HG03045 (cell line): Measurements from ENCODE around the gene GPR152.
"Not testable (repeated sequence)": the region's sequence is repeated elsewhere in the genome, so short reads cannot be mapped to it uniquely, and the experiment has no call there.

ENCODE experiments used
- ATAC-seq: cut with Tn5 transposase; IDR thresholded peaks from one replicate; pipeline ENCODE4 v1.9.1; 2021; ENCODE audit warnings: mild to moderate bottlenecking, moderate library complexity; ENCODE audit not compliant: unreplicated experiment

The GPR152 gene

GRCh38 chr11:67466962-67467771 lies 14.6 kb upstream of the GPR152 start:
- no peak for ATAC-seq

GRCh38 chr11:67466367-67466766 lies 13.8 kb upstream of the GPR152 start:
- ATAC-seq: no peak

- not testable (repeated sequence) for ATAC-seq
Measured at GRCh38 chr11:67465530-67465929, 13.0 kb upstream of the GPR152 start.

GRCh38 chr11:67465189-67465510 lies 12.6 kb upstream of the GPR152 start:
- no peak for ATAC-seq

DNA sequence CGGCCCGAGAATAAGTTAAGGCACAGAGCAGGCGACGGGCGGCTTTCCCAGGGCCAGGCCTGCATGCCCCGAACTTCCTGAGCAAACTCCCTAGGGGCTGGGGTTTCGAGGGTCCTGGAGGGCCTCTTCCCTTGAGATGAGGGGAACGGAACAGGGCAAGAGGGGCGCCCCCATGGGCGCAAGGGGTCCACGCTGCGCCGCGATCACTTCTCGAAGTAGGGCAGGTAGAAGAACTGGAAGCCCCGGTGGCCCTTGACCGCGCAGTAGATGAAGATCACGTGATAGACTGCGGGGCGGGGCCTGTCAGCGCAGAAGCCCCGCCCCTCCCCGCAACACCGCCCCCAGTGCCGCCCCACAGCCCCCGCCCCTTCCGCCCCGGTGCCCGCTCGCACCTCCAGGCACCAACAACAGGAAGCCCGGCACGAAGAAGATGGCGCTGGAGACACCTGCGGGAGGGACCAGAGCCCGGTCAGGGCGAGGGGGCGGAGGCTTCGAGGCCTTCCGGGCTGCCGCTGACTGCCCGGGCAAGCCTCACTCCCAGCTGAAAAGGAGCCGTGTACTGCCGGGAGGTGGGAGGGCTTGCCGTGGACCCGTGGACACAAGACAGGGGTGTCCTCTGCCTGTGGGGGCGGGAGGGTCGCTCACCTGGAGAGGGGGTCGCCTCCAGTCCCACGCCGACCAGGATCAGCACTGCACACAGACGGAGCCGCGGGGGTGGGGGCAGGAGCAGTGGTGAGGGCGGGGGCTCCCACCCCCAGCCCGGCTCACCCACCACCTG lies 12.1 kb upstream of the GPR152 start:
- ATAC-seq: peak; percentile 45

DNA sequence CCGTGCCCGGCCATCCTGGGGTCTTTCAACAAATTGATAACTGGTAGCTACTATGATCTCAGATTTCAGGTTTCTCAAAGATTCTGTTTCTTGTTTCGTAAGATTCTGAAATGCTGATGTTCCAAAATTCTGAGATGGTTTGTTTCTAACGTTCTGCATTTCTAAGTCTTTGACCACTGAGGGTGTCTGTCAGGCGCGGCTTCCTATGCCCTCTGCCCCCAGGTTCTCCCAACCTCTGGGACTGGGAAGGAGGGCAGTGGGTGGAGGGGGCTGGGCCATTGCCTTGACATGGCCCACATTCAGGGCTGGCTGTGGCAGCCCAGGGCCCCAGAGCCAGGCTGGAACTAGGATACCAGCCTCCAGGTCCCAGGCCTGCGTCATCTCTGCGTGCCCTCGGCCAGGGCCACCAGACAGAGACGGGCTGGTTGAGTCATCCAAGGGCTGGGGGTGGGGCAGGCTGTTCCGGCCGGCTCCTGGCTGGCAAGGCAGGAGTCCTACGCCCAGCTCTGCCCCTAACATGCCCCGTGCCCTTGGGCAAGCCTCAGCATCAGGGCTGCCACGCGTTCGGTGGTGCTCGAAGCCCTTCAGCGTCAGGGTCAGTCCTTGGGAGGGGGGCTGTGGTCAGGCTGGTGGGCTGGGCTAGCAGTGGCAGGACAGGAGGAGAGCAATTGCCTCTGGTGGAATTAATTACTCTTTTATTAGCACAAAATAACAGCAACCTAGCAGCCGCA lies 11.3 kb upstream of the GPR152 start:
- no peak for ATAC-seq

DNA sequence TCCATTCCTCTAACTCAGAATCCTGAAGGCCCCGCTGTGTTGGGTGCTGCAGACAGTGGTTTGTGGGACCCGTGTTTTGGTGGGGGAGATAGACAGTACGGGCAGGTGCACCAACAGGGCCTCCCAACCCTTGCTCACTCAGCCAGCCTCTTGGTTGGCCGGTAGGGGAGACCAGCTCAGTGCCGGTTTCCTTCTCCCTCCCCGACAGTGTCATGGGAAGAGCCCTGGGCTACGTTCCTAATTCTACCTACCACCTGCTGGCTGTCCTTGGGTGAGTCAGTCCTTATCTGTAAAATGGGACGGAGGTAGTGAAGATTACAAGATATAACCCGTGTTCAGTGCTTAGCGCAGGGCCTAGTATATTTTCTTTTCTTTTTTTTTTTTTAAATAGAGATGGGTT lies 10.7 kb upstream of the GPR152 start:
- ATAC-seq: no peak

- no peak for ATAC-seq
Measured at GRCh38 chr11:67458266-67458665, 5.7 kb upstream of the GPR152 start.

DNA sequence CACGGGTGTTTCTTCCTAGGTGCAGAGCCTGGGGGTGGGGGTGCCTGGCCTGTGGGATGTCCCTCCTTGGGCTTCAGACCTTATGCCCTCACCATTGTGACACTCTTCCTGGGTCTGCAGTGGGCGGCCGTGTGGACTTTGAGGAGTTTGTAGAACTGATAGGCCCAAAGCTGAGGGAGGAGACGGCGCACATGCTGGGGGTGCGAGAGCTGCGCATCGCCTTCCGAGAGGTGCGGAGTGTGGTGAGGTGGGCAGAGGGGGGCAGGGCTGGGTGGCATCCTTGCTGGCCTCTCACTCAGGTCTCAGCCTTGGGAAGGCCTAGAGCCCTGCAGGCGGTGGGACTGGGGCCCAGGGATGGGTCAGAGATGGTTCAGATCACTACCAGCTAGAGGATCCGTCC lies 4.9 kb upstream of the GPR152 start:
- no peak for ATAC-seq

- no peak for ATAC-seq
Measured at GRCh38 chr11:67456068-67456705, 3.7 kb upstream of the GPR152 start.

DNA sequence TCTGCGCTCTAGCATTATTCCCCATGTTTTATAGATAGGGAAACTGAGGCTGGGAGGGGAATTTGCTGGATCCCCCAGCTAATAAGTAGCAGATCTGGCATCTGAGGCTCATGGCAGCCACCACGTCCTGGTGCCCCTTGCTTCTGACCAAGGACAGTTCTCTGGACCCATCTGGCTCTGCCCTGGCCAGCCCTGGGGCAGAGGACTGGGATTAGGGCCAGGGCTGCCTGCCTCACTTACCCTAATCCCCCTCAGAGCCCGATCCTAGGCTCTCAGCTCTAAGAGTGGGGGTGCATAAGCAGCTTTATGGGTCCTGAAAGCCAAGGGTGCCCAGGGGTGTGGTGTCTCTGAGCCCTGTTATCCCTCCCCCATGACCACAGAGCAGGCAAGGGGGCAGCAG lies 2.5 kb upstream of the GPR152 start, which contains the start of gene CABP4:
TSS of gene CABP4 (plus strand) at position 301 of the 400 bp plus-strand sequence. CDS start at position 371, 70 bp downstream.
- ATAC-seq: no peak

DNA sequence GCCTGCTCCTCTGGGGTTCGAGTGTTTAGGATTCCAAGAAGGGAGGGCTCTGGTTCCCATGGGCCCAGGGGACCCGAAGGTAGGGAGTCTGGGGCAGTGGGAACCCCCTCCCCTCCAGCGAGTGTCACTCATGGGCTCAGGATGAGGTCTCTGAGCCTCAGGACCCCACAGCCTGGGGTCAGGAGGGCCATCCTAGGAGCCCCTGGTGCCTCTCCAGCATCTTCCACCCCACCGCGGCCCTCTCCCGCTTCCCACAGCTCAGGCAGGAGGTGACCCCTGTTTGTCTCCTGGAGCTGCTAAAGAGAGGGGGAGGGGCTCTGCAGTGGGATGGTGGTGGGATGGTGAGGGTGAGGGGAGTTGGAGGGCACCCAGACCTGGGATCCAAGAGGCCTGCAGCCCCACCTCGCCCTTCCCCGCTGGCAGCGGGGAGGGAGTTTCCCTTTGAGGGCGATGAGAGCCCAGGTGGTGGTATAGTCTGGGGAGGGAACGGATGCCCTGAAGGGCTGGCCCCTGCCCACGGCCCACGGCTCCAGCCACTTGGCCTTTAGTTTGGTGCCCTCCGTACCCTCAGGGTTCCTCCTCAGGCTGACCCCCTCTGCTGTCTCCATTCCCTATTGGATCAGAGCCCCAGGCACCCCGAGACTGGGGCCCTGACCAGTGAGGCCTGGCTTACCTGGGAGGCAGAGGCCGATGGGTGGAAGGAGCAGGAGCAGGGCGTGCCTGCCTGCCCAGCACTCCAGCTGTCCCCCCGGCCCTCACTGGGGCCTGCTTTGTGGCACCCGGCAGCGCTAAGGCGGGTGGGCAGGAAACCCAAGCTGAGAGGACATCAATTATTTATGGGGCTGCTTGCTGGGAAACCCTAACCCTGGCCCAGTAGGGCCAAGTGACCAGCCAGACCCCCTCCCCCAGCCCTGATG lies 1.5 kb upstream of the GPR152 start:
- no peak for ATAC-seq

- ATAC-seq: no peak
Measured at GRCh38 chr11:67451658-67451976, 912 bp downstream of the GPR152 start.

DNA sequence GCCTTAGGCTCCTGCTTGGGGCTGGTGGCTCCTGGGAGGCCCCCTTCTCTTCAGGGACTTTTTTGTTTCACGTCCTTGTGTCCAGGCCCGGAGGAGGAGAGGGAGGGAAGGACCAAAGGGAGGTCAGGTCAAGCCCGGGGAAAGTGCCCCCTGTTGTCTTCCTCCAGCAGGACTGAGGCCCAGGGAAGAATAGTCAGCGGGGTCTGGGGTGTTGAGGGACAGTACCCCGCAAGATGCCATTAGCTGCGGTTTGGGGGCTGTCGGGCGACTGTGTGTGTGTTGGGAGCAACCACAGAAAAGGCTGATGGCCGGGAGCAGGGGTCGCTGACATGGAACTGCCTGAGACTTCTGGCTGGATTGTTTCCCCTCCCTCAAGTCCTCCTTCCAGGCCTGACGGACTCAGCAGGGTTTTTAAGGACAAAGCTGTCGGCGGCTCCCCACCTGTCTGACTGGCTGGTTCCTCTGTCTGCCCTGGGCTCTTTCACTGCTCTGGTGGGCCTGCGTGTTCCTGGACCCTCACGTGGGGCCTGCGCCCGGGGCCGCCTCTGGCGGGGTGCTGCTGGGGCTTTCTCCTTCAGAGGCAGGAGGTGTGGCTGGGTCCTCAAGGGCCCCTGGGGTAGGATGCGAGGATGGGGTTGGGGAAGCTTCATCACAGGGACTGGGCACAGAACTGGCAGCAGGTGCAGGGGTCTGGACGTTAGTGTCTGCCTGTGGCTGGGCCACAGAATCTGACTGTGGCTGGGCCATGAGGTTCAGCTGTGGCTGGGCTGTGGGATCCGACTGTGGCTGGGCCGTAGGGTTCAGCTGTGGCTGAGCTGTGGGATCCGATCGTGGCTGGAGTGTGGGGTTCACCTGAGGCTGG lies 1.5 kb downstream of the GPR152 start:
- ATAC-seq: no peak

DNA sequence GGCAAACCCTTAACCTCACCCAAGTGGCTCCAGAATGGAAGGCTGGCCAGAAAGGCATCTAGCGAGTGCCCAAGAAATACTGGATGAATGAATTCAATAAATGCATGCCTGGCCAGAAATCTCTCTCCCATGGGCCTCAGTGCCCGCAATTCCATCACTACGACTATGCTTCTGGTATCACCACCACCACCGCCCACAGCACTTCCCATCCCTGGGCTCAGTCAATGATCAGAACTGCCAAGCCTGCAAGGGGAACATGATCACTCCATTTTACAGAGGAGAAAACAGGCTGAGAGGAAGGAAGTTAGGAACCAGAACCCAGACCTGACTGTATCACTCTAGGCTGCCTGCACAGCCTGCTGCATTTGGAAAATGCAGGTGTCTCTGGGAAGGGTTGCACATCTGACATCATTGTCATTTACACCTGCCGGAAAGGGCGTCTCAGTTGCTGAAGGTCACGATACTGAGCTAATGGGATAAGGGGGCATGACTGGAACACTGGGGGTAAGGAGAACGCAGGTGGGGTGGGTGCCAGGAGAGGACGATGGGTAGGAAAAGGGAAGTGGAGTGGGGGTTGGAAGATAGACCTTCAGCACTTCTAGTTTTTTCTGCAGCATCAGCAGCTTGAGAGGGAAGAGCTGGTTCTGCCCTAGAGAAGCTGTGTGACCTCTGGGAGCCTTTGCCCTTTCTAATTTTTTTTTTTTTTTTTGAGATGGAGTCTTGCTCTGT lies 3.2 kb downstream of the GPR152 start:
- ATAC-seq: no peak

DNA sequence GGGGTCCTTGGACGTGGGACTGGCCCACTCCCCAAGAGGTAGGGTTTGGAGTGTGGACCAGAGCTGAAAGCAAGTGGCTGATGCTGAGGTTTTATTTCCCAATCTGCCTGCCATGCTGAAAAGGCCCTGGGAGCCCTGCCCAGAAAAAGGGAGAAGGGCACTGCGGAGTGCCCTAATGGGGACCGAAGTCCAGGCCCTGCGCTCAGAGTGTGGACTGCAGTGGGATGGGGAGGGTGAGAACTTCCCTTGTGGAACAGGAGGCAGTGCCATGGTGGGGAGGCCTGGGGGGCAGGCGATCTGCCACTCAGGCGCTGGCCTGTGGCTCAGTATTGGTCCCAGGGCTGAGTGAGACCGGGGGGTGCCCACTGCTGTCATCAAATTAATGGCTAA lies 4.3 kb downstream of the GPR152 start:
- ATAC-seq: no peak

DNA sequence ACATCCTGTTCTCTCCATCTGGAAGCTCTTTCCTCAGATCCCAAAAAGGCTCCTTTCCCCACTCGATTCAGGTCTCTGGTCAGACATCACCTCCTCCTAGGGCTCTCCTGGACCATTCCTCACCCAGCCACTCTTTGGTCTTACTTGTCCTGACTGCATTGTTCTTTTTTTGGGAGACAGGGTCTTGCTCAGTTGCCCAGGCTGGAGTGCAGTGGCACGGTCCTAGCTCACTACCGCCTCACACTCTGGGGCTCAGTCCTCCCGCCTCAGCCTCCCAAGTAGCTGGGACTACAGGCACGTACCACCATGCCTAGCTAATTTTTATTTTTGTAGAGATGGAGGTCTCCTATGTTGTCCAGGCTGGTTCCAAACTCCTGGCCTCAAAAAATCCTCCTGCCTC lies 7.0 kb downstream of the GPR152 start:
- no peak for ATAC-seq

- no peak for ATAC-seq
Measured at GRCh38 chr11:67442504-67443404, 9.8 kb downstream of the GPR152 start.
